RPMI7951 (cell line): ENCODE results near the gene CNOT10. TPM values are rescaled to one million over a fixed set of nuclear protein-coding genes. Genes with fewer than 3 reads are reported as not detected.
"Not testable (repeated sequence)": the region's sequence is repeated elsewhere in the genome, so short reads cannot be mapped to it uniquely, and the experiment has no call there.

Experiments used
- DNase-seq: peaks from one replicate; pipeline ENCODE4 v3.0.0-alpha.2; 2012; ENCODE audit warnings: low read depth
- total RNA-seq: library from RNA; depleted of rRNA; stranded (reverse); fragments of >200 nt; shearing (Covaris generic); gene quantifications from 2 replicates; pipeline ENCODE4 v1.2.3, GENCODE V29; 2014; rRNA removed

The CNOT10 gene
- total RNA-seq = 34.1 and 38.9 TPM in 2 replicates

- peak; percentile 92 for DNase-seq
Measured at GRCh38 chr3:32684800-32685542, at the start of gene CNOT10. CNOT10 (plus strand) TSS chr3:32685188; CDS start chr3:32685461, 273 bp downstream.

GRCh38 chr3:32640939-32641338 lies 44.0 kb upstream of the CNOT10 start:
- no peak for DNase-seq

- DNase-seq = peak; percentile 49
Measured at GRCh38 chr3:32641356-32641755, 43.6 kb upstream of the CNOT10 start.

GRCh38 chr3:32643354-32643753 lies 41.6 kb upstream of the CNOT10 start:
- no peak for DNase-seq

GRCh38 chr3:32643816-32644215 lies 41.2 kb upstream of the CNOT10 start:
- no peak for DNase-seq

- DNase-seq = no peak
Measured at GRCh38 chr3:32644380-32644779, 40.6 kb upstream of the CNOT10 start.

- DNase-seq = peak; percentile 54
Measured at GRCh38 chr3:32646761-32647160, 38.2 kb upstream of the CNOT10 start.

GRCh38 chr3:32652337-32653100 lies 32.5 kb upstream of the CNOT10 start:
- DNase-seq = not testable (repeated sequence)

GRCh38 chr3:32655167-32655566 lies 29.8 kb upstream of the CNOT10 start:
- DNase-seq = no peak

GRCh38 chr3:32660634-32661033 lies 24.4 kb upstream of the CNOT10 start:
- DNase-seq = no peak

- DNase-seq = no peak
Measured at GRCh38 chr3:32662647-32663046, 22.3 kb upstream of the CNOT10 start.

GRCh38 chr3:32664630-32665075 lies 20.3 kb upstream of the CNOT10 start:
- DNase-seq = peak; percentile 50

- no peak for DNase-seq
Measured at GRCh38 chr3:32667072-32667582, 17.9 kb upstream of the CNOT10 start.

GRCh38 chr3:32669226-32669625 lies 15.8 kb upstream of the CNOT10 start:
- not testable (repeated sequence) for DNase-seq

- DNase-seq = not testable (repeated sequence)
Measured at GRCh38 chr3:32673730-32674129, 11.3 kb upstream of the CNOT10 start.

GRCh38 chr3:32675164-32675563 lies 9.8 kb upstream of the CNOT10 start:
- no peak for DNase-seq

GRCh38 chr3:32675650-32676049 lies 9.3 kb upstream of the CNOT10 start:
- DNase-seq = no peak

- peak; percentile 24 for DNase-seq
Measured at GRCh38 chr3:32681811-32682210, 3.2 kb upstream of the CNOT10 start.

- no peak for DNase-seq
Measured at GRCh38 chr3:32684029-32684799, 774 bp upstream of the CNOT10 start.

GRCh38 chr3:32685543-32686185 lies 676 bp downstream of the CNOT10 start:
- DNase-seq = peak; percentile 17

- no peak for DNase-seq
Measured at GRCh38 chr3:32686713-32687112, 1.7 kb downstream of the CNOT10 start.
